C1 segment of cervical spinal cord (tissue), 14 donors: ENCODE data around the gene ROR1.

Experiments
- DNase-seq, 14 donors: peaks; one replicate each; lab custom pipeline; 2025; lab: John Stamatoyannopoulos, UW

ROR1 gene

DNA sequence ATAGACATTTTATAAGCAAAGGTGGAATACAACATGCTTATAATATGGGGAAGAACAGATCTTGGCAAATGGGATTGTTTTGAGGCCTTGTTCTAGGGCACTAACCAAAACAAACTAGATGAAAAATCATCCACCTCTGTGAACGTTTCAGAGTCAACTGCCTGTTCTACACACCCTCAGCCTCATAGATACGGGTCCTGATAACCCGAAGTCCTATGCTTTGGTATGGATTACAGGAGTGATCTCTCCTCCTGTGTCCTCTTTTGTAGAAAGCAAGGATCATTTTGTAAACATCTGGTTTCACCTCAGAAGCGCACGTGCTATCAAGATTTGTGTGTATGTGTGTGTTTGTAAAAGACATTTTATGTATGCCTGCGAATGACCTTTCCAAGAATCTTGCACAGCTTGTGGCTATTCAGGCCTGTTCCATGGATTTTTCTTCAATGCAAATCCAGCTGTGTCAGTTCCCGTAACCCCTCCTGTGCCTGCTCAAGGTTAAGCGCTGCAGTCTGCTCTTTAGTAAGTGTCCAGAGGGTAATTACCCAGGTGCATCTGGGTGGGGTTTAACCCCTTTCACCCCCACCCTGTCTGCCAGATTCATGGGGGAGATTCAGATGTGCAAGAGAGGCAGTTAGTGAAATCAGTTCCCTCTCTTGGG is 132.4 kb downstream of the ROR1 start:
- no peak for DNase-seq

GRCh38 chr1:63907051-63907450 is 133.2 kb downstream of the ROR1 start:
- DNase-seq = no peak

- no peak for DNase-seq
Measured at GRCh38 chr1:63908016-63908415, 134.2 kb downstream of the ROR1 start.

DNA sequence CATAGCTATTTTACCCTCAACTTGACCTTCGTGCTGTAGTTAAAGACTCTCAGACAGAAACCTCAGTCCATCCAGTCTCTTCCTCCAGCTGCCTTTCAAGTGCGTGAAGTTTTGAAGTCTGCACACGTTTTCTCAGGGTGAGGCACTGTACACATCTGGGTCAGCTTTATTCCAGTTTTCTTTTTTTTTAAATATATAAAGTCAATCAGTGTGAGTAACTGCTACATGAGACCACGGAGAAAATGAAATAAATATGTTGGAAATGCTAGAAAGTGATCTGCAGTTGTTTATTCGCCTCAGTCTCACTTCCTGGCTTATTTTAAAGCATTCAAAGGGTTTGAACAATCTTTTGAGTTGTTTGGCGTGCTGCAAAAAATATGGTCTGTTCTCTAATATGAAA is 135.7 kb downstream of the ROR1 start:
- no peak for DNase-seq

DNA sequence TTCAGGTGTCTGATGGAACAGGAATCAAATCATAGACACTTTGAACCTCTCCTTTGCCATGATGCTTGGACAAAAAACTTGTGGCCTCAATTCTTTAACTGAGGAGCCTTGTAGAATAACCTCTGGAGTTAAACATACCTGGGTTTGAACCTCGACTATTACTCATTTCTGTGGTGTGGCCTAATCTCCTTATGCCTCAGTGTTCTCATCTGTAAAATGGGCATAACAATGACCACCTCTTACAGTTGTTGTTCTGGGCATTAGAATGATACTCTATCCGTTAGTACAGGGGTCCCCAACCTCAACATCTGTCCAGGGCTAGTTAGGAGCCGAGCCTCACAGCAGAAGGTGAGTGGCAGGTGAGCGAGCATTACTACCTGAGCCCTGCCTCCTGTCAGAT is 137.2 kb downstream of the ROR1 start:
- DNase-seq = no peak

GRCh38 chr1:63912643-63913042 is 138.8 kb downstream of the ROR1 start:
- DNase-seq = peak in 1 of 14 donors; percentile 35

DNA sequence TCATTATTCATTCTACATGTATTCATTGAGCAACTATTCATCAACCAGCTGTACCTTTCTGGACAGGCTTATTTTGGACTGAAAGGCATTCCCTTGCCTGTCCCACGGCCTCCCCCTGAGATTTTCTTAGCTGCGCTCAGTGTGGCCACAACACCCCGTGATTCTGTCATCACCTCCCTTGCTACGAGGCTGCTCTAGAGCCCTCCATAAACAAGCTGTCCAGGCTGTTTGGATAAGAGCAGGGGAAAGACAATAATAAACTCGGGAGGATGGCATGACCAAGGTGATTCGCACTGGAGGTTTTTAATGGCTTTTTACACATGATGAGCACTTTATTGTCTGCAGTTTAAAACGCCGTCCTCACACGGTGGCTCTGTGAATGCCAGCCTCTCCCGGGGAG is 139.7 kb downstream of the ROR1 start:
- DNase-seq = no peak

DNA sequence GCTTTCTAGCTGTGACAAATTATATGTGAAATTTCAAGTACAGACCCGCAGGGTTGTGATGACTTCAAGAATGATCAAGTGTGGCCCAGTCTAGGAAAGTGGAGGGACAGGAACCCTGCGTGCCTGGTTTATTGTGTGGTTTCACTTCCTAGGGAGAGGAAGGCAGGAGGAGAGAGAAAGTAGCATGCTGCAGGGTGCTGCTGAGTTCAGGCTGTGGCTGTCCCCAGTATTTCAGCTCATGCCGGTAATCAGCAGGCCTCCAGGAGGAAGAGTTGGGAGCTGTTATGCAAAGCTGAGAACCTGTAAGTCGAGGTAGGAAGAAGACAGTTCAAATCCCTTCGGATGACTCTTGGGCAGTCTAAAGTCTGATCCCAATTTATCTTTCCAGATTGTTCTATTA is 140.4 kb downstream of the ROR1 start:
- DNase-seq = no peak

DNA sequence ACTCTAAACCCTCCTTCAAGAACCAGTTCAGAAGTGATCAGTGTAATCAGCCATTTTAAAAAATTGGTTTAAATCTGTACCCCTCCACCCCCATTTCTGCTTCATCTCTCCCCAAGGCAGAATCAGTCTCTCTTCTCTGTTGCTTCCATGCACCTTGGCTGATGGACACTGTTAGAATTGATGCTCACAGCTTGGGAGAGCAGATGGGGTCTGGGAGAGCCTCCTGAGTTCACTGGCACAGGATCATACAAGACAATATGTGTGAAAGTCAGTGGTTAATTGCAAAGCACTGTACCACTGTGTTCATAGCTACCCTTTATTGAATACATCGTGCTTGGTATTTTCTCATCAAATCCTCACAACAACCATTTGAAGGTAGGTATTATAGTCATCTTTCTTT is 140.9 kb downstream of the ROR1 start:
- peak in 1 of 14 donors; percentile 95 for DNase-seq

DNA sequence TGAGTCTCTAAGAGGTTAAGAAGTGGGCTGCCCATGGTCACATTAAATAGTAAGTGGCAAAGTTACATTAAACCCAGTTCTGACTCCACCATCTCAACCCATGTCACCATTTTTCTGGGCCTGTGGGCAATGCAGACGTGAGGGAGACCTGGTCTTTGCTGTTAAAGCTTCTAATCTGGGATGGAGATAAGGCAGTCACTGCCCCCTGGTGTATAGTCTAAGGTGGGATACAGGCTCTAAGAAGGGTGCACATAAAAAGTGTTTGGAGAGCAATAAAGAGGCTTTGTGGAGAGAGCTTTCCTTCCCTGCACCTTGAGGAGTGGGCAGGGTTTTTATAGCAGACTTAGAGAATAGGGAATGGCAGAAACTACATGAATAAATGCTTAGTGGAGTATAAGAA is 141.3 kb downstream of the ROR1 start:
- no peak for DNase-seq

- DNase-seq = peak in 1 of 14 donors; percentile 89
Measured at GRCh38 chr1:63916485-63917360, 142.9 kb downstream of the ROR1 start.

- peak in 1 of 14 donors; percentile 74 for DNase-seq
Measured at GRCh38 chr1:63917571-63918417, 144.0 kb downstream of the ROR1 start.

GRCh38 chr1:63918418-63918945 is 144.7 kb downstream of the ROR1 start:
- DNase-seq = no peak

- DNase-seq = no peak
Measured at GRCh38 chr1:63920154-63921117, 146.6 kb downstream of the ROR1 start.

DNA sequence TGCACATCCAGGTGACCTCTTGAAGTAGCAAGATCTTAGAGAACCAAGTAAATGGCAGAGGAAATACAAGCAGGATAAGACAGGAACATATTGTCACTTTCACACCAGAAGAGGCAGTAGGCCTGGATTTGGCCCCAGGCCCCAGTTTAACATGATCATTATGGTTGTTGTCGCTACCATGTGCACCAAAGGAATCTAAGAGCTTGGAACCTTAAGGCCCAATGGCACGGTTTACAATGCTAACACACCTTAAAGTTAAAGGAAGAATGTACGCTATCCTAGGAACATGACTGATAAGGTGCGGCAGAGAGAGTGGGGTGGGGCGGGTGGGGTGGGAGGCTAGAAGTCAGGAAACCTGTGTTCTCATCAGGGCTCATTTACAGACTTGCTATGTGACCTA is 147.5 kb downstream of the ROR1 start:
- no peak for DNase-seq

GRCh38 chr1:63921802-63922201 is 148.0 kb downstream of the ROR1 start:
- DNase-seq = peak in 1 of 14 donors; percentile 21

DNA sequence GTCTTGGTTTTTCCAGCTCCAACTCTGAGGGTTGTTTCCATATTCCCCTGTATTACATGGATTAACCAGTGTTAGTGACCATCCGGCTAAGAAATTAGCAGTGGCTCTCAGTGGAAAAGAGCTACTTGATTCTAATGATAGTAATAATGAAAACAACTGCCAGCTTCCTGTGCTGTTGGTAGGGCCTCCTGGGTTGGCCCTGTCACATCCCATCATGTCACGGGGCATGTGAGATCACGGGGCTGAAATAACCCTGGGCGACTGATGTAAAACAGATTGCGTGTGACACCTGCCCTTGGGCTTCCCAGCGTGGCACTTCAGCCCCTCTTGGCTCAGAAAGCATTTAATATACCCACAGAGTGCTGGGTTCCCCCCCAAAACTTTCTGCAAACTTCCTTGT is 149.0 kb downstream of the ROR1 start:
- peak in 2 of 14 donors; percentile 4 to 93 for DNase-seq

GRCh38 chr1:63923302-63923701 is 149.5 kb downstream of the ROR1 start:
- no peak for DNase-seq

DNA sequence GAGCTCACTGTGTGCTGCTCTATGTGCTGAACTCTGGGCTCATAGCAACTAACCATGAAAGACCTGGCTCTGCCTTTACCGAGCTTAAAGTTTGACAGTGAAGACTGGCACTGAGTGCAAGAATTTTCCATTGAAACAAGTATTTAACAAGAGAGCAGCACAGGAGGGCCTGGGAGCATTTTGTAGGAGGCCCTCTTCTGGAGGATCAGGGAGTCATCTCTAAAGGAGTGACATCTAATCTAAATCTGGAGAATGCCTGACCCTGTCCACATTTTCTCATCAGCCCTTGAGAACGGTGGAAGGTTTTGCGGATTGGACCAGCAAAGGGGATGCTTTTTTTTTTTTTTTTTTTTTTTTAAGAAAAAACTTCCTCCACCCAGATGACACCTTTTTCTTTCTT is 150.8 kb downstream of the ROR1 start:
- no peak for DNase-seq
